Kidney epithelial cell (primary cell): ENCODE data around the gene PGS1. TPM values are rescaled to one million over a fixed set of nuclear protein-coding genes. Genes with fewer than 3 reads are reported as not detected.

Experiments
- DNase-seq: peaks from one replicate; pipeline ENCODE4 v3.0.0-alpha.2; 2010; ENCODE audit warnings: low read depth
- H3K27me3 ChIP-seq: 2 replicates; pipeline ENCODE4 v1.6.0; 2011; ENCODE audit warnings: low read length; ENCODE audit not compliant: control insufficient read depth, insufficient read depth
- H3K36me3 ChIP-seq: 2 replicates; pipeline ENCODE4 v1.5.1; 2011; ENCODE audit warnings: low read length; ENCODE audit not compliant: control insufficient read depth, insufficient read depth
- H3K4me3 ChIP-seq: 2 replicates; pipeline ENCODE4 v1.5.1; 2011; ENCODE audit warnings: low read depth, mild to moderate bottlenecking, control low read depth, low read length
- total RNA-seq: library from RNA; depleted of rRNA; stranded (reverse); fragments of >200 nt; gene quantifications from 2 replicates; pipeline ENCODE4 v1.2.3, GENCODE V29; 2015
- TF ChIP-seq, protein P1 (sequence below): IDR thresholded peaks from 2 replicates; pipeline ENCODE4 v1.5.1; 2011; ENCODE audit warnings: mild to moderate bottlenecking, moderate library complexity, low read length, control low read depth, inconsistent platforms; ENCODE audit not compliant: insufficient read depth, poor library complexity, severe bottlenecking

PGS1 gene
- total RNA-seq, 1 donor from 2014 or later, result 34.5 TPM

DNA sequence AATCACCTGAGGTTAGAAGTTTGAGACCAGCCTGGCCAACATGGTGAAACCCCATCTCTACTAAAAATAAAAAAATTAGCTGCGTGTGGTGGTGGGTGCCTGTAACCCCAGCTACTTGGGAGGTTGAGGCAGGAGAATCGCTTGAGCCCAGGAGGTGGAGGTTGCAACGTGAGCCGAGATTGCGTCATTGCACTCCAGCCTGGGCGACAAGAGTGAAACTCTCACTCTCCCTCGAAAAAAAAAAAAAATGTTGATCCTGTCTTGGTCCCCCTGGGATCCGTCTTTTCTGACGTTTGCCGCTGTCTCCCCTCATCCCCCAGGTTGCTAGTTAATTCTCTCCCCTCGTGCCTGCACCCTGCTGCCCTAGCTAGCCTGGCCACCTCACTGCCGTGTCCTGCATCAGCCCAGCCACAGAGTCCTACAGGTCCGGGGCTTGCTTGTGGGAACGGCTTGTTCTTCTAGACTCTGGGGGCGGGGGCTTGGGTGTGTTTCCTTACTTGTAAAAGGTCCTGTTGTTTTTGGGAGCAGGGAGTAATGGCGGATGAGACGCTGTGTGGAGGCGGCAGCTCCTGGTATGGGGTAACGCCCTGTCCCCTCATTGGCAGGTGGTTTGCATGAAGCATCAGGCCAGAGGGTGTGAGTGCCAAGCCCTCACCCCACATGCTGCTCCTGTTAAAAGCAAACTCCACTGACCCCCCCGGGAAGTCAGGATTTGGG, 44.6 kb downstream of the PGS1 start:
- no peak for DNase-seq
- TF ChIP-seq, protein P1, sequence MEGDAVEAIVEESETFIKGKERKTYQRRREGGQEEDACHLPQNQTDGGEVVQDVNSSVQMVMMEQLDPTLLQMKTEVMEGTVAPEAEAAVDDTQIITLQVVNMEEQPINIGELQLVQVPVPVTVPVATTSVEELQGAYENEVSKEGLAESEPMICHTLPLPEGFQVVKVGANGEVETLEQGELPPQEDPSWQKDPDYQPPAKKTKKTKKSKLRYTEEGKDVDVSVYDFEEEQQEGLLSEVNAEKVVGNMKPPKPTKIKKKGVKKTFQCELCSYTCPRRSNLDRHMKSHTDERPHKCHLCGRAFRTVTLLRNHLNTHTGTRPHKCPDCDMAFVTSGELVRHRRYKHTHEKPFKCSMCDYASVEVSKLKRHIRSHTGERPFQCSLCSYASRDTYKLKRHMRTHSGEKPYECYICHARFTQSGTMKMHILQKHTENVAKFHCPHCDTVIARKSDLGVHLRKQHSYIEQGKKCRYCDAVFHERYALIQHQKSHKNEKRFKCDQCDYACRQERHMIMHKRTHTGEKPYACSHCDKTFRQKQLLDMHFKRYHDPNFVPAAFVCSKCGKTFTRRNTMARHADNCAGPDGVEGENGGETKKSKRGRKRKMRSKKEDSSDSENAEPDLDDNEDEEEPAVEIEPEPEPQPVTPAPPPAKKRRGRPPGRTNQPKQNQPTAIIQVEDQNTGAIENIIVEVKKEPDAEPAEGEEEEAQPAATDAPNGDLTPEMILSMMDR, result no peak
- H3K36me3 ChIP-seq, result peaks cover 3% of the 10 kb centered on the region
- H3K27me3 ChIP-seq, result no peaks in the 10 kb centered on the region
- no peak overlapping the region for H3K4me3 ChIP-seq

DNA sequence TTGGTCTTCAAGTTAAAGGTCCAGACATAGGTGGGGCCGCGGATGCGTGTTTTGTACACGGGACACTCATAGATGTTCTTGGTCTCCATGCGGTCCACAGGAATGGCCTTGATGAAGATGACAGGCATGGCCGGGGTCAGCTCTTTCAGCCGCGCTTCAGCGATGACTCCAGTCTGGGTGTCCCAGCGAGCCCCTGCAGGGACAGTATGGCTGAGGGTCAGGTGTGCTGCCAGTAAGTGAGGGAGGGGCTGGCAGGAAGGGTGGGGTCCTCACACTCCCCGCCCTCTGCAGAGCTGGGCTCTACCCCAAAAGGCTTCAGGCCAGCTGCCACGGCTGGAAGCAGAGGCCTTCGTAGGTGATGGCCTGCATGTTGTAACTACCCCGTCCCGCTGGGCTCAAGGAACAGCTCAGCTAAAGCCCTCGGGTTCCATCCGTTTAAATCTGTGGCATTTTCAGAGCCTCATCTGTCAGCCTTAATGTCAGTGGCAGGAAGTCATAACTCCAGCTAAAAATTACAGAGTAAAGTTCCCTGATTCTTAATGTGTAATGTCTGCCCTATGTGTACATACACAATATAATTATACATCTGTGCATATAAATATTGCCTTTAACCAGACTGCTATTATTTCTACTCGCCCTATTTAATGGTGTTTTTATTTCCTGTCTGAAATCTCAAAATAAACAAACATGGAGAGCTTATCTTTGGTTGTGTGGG, 45.7 kb downstream of the PGS1 start:
- Histone ChIP-seq H3K27me3 (no peaks in the 10 kb centered on the region), H3K36me3 (peaks cover 3% of the 10 kb centered on the region), H3K4me3 (no peak overlapping the region)
- TF ChIP-seq, protein P1, result no peak
- no peak for DNase-seq

DNA sequence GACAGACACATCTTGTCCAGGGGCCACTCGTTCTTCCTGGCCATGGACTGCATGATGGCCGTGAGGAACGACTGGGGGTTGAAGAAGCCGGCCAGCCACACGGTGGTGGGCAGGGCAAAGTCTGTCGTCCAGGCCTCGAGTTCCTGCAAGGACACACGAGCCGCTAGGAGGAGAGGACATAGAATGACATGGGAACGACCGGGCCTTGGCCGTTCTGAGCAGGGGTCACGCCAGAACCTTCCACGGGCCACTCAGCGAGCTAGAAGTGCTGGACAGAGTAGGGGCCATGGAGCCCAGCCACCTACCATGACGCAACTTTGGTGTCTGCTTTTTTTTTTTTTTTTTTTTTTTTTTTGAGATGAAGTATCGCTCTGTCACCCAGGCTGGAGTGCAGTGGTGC, 47.0 kb downstream of the PGS1 start:
- TF ChIP-seq, protein P1, result no peak
- H3K4me3 ChIP-seq, result no peak overlapping the region
- H3K27me3 ChIP-seq, result no peaks in the 10 kb centered on the region
- DNase-seq, result no peak
- peaks cover 3% of the 10 kb centered on the region for H3K36me3 ChIP-seq

DNA sequence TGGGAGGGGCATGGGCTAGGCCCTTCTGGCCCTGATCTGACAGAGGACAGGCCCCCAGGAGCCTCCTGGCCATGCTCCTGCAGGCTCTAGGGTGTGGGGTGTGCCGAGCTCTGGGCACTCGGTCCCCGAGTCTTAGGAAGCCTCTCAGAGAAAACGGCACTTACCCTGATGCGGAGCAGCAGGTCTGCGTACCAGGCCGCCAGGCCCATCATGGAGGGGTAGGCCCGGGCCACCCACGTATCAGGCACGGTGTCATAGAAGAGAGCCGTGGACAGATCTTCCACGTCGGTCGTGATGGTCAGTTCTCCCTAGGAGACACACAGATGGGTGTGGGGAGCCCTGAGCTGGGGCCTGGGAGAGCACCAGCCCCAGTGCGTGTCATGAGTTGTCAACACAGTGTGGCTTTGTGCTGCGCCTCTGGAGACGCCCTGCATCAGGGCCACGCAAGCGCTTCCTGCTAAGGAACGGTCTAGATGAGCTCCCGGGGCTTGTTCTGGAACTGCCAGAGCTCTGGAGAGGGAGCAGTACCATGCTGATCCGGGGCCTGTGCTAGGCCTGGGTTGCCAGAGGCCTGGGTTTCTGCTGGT, 47.9 kb downstream of the PGS1 start:
- no peaks in the 10 kb centered on the region for H3K27me3 ChIP-seq
- no peak overlapping the region for H3K4me3 ChIP-seq
- TF ChIP-seq, protein P1, result no peak
- no peak for DNase-seq
- peaks cover 3% of the 10 kb centered on the region for H3K36me3 ChIP-seq

DNA sequence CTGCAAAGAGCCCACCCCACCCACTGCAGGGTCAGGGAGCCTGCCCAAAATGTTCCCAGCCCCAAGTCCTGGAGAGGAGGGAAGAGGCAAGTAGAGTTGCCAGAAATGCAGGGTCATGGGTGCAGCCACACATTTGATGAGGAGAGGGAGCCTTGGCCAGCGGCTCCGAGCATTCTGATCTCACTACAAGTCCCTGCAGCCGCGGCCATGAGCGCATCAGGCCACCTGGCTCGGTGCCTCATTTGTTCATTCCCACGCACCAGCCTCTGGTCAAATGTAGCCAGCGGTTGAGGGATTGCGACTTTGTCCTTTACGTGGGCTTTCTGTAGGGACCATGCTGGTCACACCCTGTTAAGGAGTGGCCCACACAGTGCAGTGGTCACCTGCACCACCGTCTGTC, 48.7 kb downstream of the PGS1 start:
- no peak overlapping the region for H3K4me3 ChIP-seq
- TF ChIP-seq, protein P1, result no peak
- H3K36me3 ChIP-seq, result peaks cover 2% of the 10 kb centered on the region
- no peaks in the 10 kb centered on the region for H3K27me3 ChIP-seq
- no peak for DNase-seq
